HFFc6 (cell line): ENCODE results near the gene P2RX2. TPM values are rescaled to one million over a fixed set of nuclear protein-coding genes. Genes with fewer than 3 reads are reported as not detected.

Experiments
- DNase-seq: peaks from one replicate; pipeline ENCODE4 v3.0.0-alpha.2; 2018
- H3K27ac Mint-ChIP-seq: 2 replicates; pipeline ENCODE4 v1.8.0; 2020; ENCODE audit warnings: mild to moderate bottlenecking, mixed read lengths
- H3K27me3 Mint-ChIP-seq: 2 replicates; pipeline ENCODE4 v1.8.0; 2021; ENCODE audit warnings: mild to moderate bottlenecking, moderate library complexity, mixed read lengths; ENCODE audit not compliant: insufficient read depth
- H3K36me3 Mint-ChIP-seq: 2 replicates; pipeline ENCODE4 v1.8.0; 2021; ENCODE audit warnings: low read depth, mixed read lengths
- H3K4me1 Mint-ChIP-seq: 2 replicates; pipeline ENCODE4 v1.8.0; 2020; ENCODE audit warnings: low read depth, mixed read lengths
- H3K4me3 Mint-ChIP-seq: 2 replicates; pipeline ENCODE4 v1.8.0; 2020; ENCODE audit warnings: mild to moderate bottlenecking, moderate library complexity, mixed read lengths
- H3K9me3 Mint-ChIP-seq: 2 replicates; pipeline ENCODE4 v1.8.0; 2020; ENCODE audit warnings: mild to moderate bottlenecking, mixed read lengths
- total RNA-seq, 6 experiments: library from RNA; stranded (reverse); fragmentation: NEBNext Ultra II Directional; extraction: Animal tissue kit (Norgen Biotek cat#: 25700); gene quantifications; 2 replicates in 1 of 6; 3 replicates in 5 of 6; pipeline ENCODE4 v1.2.3, GENCODE V29; 2021
- TF ChIP-seq, protein P1 (sequence below): fragments of 200-600 bp; sonication (generic); IDR thresholded peaks from 2 replicates; pipeline ENCODE4 v1.5.0; 2021; ENCODE audit warnings: antibody characterized with exemption, mild to moderate bottlenecking

Gene P2RX2
- total RNA-seq, 6 experiments from 2014 or later = not detected

DNA sequence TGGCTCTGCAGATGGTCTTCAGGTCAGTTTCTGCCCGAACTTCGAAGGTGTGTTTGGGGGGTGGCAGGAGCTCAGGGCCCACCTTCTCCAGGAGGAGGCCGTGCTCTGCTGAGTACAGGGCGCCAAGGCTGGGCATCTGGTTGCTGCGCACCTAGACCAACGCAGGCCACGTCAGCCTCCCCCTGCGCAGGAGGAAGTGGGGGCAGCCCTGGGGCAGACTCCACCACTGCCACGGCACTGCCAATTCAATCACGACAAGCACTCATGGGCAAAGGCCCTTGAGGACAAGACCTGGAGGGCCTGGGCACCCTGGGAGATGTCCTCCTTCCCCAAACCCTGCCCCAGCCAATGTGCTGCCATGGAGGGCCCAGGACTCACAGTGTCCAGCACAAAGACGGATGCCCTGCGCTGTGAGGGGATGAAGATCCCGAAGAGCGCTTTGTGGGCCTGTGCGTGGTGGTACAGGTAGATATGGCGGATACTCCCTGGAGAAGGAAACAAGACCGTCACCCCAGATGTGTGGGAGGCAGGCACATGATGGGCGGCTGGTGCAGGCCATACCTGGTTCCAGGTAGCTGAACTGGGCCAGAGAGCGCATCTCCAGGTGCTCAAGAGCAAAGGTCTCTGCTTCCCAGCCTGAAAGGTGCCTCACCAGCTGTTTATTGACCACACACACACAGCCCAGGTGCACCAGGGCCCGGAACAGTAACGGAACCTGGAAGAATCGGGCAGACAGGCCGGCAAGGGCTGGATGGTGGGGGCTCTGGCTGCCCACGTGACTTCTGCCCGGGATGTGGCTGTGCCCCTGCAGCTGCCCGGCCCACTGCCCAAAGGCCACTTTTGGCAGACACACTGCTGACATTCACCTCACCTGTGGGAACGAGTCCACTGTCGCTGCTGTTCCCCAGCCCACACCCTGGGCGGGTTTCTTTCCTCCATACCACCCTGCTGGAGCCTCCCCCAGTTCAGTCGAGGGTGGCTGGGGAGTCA, 24.6 kb downstream of the P2RX2 start:
- peaks cover 2% of the 10 kb centered on the region for H3K27me3 Mint-ChIP-seq
- H3K27ac Mint-ChIP-seq = no peak overlapping the region
- TF ChIP-seq, protein P1, sequence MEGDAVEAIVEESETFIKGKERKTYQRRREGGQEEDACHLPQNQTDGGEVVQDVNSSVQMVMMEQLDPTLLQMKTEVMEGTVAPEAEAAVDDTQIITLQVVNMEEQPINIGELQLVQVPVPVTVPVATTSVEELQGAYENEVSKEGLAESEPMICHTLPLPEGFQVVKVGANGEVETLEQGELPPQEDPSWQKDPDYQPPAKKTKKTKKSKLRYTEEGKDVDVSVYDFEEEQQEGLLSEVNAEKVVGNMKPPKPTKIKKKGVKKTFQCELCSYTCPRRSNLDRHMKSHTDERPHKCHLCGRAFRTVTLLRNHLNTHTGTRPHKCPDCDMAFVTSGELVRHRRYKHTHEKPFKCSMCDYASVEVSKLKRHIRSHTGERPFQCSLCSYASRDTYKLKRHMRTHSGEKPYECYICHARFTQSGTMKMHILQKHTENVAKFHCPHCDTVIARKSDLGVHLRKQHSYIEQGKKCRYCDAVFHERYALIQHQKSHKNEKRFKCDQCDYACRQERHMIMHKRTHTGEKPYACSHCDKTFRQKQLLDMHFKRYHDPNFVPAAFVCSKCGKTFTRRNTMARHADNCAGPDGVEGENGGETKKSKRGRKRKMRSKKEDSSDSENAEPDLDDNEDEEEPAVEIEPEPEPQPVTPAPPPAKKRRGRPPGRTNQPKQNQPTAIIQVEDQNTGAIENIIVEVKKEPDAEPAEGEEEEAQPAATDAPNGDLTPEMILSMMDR = no peak
- H3K36me3 Mint-ChIP-seq = peaks cover 33% of the 10 kb centered on the region; the same call in 1 of the 2 replicates
- H3K4me3 Mint-ChIP-seq = no peak overlapping the region
- no peak for DNase-seq
- H3K9me3 Mint-ChIP-seq = no peaks in the 10 kb centered on the region
- no peaks in the 10 kb centered on the region for H3K4me1 Mint-ChIP-seq

DNA sequence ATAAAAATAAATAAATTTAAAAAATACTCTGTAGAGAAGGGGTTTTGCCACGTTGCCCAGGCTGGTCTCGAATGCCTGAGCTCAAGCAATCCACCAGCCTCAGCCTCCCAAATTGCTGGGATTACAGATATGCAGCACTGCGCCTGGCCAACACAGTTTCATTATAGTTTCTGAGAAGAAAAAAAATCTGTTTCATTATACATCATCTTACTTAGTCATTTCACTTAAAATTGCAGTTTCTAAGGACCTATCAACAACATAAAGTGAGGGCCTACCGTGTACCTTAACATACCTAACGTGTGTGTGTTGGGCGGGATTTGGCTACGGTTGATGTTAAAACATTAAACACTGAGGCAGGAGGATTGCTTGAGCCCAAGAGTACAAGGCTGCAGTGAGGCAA, 28.3 kb downstream of the P2RX2 start:
- Mint-ChIP-seq H3K27me3 (no peaks in the 10 kb centered on the region), H3K36me3 (peaks cover 19% of the 10 kb centered on the region; the same call in 1 of the 2 replicates), H3K4me3 (no peak overlapping the region), H3K4me1 (no peaks in the 10 kb centered on the region), H3K9me3 (no peaks in the 10 kb centered on the region), H3K27ac (no peak overlapping the region)
- TF ChIP-seq, protein P1 = no peak
- DNase-seq = no peak

DNA sequence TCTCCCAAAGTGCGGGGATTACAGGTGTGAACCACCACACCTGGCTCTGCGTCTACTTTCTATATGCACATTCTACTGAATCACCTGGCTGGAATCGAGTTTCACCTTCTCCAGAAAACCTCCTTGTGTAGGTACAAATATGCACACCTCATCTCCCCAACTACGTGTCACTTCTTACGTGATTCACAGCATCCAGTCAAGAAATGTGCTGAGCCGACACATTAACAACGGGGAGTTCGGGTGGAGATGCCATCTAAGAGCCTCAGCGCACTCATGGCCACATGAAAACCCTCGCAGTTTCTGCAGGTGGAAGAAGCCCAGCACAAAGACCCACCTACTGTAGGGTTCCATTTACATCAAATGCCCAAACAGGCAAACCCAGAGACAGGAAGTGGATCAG, 29.3 kb downstream of the P2RX2 start:
- DNase-seq = no peak
- Mint-ChIP-seq H3K9me3 (no peaks in the 10 kb centered on the region), H3K4me3 (no peak overlapping the region), H3K27ac (no peak overlapping the region), H3K36me3 (peaks cover 24% of the 10 kb centered on the region; the same call in 1 of the 2 replicates), H3K4me1 (no peaks in the 10 kb centered on the region), H3K27me3 (no peaks in the 10 kb centered on the region)
- TF ChIP-seq, protein P1 = no peak

DNA sequence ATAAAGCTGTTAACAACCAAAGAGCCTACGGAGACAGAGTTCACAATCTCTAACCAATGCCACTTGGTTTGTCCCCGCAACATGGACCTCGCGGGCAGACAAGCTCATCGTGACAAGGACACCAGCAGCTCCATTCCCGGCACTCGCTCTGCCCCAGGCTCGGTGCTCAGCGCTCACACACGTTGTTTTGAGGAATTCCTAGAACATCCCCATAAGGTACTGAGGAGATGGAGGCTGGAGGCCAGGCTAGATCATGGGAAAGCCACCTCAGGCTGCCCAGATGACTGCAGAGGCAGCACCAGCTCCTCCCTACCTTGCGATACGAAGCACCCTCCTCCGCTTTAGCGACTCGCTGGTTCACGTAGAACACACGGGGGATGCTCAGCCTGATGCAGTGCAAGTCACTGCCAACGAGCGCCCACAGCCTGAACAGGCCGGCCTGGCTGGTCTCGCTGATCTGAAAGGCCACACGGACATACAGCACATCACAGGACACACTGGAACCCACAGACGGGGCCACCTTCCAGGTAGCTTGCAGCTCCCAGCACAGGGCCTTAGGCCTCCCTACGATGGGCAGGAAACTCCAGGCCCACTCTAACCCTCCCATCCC, 30.1 kb downstream of the P2RX2 start:
- H3K36me3 Mint-ChIP-seq = peaks cover 24% of the 10 kb centered on the region; the same call in 1 of the 2 replicates
- no peaks in the 10 kb centered on the region for H3K4me1 Mint-ChIP-seq
- H3K9me3 Mint-ChIP-seq = no peaks in the 10 kb centered on the region
- H3K27ac Mint-ChIP-seq = no peak overlapping the region
- H3K27me3 Mint-ChIP-seq = no peaks in the 10 kb centered on the region; the same call in 1 of the 2 replicates
- no peak overlapping the region for H3K4me3 Mint-ChIP-seq
- TF ChIP-seq, protein P1 = no peak
- no peak for DNase-seq

DNA sequence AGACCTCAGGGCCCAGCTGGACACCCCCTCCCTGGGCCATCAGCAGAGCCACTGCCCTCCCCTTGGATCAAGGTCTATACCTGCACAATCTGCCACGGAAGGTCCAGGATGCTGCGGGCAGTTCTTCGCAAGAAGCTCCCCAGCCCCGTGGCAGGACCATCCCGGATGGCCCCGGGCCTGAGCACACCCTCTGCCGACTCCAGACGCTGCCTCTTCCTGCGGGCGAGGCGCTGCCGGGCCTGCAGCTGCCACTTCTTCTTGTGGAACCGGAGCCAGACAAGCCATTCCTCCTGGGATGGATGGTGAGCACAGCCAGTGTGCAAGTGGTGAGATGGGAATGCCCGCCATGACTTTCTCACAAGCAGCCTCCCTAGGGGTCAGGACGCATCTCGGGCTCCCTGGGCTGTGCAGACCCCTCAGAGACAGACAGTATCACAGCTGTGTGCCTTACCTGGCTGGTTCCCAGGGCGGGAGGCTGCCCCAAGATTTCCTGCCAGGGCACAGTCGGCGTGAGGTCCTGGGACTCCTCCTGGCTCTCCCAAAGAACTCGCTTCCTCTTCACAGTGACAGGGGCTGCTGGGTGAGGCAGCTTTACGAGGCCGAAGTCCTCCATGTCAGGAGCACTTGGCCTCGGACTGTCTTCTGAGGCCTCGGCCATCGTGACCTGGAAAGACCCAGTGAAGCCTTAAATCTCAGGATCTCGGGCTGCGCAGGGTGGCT, 30.8 kb downstream of the P2RX2 start:
- peaks cover 24% of the 10 kb centered on the region; the same call in 1 of the 2 replicates for H3K36me3 Mint-ChIP-seq
- DNase-seq = no peak
- H3K27me3 Mint-ChIP-seq = no peaks in the 10 kb centered on the region; the same call in 1 of the 2 replicates
- TF ChIP-seq, protein P1 = no peak
- no peaks in the 10 kb centered on the region for H3K9me3 Mint-ChIP-seq
- H3K27ac Mint-ChIP-seq = no peak overlapping the region
- H3K4me3 Mint-ChIP-seq = no peak overlapping the region
- H3K4me1 Mint-ChIP-seq = no peaks in the 10 kb centered on the region
